ENCODE measurements around the gene NNT.
"Not testable (repeated sequence)": the region's sequence is repeated elsewhere in the genome, so short reads cannot be mapped to it uniquely, and the experiment has no call there.

NNT gene

DNA sequence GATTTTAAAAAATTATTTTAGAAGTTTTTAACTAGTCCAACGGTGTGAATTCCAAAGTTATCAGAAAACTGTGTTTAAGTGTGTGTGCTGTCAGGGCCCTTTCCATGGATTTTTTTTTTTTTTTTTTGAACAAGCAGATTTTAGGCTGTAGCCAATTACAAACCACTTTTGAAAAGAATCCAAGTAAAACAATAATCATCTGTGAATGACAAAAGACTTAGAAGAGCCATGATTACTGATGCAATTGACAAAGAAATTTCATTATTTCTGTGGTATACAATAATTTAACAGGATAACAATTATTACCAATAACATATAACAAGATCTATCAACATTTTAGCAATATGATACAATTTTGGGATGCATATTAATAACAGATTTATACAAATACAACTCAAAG, 29.9 kb upstream of the NNT start:
- H3K4me3 ChIP-seq (ENCODE audit: low read depth, low read length) = no peak overlapping the region
- no peak for DNase-seq (ENCODE audit: low read depth)
- TF ChIP-seq, protein P1, sequence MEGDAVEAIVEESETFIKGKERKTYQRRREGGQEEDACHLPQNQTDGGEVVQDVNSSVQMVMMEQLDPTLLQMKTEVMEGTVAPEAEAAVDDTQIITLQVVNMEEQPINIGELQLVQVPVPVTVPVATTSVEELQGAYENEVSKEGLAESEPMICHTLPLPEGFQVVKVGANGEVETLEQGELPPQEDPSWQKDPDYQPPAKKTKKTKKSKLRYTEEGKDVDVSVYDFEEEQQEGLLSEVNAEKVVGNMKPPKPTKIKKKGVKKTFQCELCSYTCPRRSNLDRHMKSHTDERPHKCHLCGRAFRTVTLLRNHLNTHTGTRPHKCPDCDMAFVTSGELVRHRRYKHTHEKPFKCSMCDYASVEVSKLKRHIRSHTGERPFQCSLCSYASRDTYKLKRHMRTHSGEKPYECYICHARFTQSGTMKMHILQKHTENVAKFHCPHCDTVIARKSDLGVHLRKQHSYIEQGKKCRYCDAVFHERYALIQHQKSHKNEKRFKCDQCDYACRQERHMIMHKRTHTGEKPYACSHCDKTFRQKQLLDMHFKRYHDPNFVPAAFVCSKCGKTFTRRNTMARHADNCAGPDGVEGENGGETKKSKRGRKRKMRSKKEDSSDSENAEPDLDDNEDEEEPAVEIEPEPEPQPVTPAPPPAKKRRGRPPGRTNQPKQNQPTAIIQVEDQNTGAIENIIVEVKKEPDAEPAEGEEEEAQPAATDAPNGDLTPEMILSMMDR (IDR thresholded peaks at IDR 0.05; ENCODE audit: low read depth, low read length) = no peak
- TF ChIP-seq POLR2A (IDR thresholded peaks at IDR 0.05; ENCODE audit: extremely low read depth, insufficient read length) (no peak), MYC (IDR thresholded peaks at IDR 0.05; ENCODE audit: low read depth, low read length) (no peak)
- TF ChIP-seq, protein P2, sequence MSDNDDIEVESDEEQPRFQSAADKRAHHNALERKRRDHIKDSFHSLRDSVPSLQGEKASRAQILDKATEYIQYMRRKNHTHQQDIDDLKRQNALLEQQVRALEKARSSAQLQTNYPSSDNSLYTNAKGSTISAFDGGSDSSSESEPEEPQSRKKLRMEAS (IDR thresholded peaks at IDR 0.05; ENCODE audit: low read depth, low read length) = no peak

DNA sequence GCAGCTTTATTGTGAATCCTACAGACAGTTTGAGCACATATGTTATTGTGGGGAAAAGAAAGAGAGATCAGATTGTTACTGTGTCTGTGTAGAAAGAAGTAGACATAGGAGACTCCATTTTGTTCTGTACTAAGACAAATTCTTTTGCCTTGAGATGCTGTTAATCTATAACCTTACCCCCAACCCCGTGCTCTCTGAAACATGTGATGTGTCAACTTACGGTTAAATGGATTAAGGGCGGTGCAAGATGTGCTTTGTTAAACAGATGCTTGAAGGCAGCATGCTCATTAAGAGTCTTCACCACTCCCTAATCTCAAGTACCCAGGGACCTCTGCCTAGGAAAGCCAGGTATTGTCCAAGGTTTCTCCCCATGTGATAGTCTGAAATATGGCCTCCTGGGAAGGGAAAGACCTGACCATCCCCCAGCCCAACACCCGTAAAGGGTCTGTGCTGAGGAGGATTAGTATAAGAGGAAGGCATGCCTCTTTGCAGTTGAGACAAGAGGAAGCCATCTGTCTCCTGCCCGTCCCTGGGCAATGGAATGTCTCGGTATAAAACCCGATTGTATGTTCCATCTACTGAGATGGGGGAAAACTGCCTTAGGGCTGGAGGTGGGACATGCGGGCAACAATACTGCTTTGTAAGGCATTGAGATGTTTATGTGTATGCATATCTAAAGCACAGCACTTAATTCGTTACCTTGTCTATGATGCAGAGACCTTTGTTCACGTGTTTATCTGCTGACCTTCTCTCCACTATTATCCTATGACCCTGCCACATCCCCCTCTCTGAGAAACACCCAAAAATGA, 22.4 kb upstream of the NNT start:
- DNase-seq (ENCODE audit: low read depth); H3K4me3 ChIP-seq (ENCODE audit: low read depth, low read length): not testable (repeated sequence)

DNA sequence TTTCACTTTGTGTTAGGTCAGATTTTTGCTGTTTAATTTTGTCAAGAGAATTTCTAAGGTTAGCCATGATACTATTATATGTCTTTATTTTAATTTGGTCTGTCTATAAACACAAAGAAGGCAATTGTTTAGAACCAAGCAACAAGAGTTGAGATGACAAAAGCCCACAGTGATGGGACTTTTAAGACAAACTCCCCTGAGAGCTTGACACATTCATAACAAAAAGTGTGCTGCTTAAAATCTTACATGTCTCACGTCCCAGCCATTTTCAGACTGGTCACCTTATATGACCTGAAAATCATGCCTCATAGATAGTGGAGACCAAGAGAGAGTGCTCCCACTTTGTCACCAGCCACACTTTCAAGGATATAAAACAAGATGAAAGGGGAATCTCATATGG, 21.6 kb upstream of the NNT start:
- no peak overlapping the region for H3K4me3 ChIP-seq (ENCODE audit: low read depth, low read length)
- TF ChIP-seq, protein P1 (IDR thresholded peaks at IDR 0.05; ENCODE audit: low read depth, low read length) = no peak
- TF ChIP-seq MYC (IDR thresholded peaks at IDR 0.05; ENCODE audit: low read depth, low read length) (no peak), POLR2A (IDR thresholded peaks at IDR 0.05; ENCODE audit: extremely low read depth, insufficient read length) (no peak)
- TF ChIP-seq, protein P2 (IDR thresholded peaks at IDR 0.05; ENCODE audit: low read depth, low read length) = no peak

DNA sequence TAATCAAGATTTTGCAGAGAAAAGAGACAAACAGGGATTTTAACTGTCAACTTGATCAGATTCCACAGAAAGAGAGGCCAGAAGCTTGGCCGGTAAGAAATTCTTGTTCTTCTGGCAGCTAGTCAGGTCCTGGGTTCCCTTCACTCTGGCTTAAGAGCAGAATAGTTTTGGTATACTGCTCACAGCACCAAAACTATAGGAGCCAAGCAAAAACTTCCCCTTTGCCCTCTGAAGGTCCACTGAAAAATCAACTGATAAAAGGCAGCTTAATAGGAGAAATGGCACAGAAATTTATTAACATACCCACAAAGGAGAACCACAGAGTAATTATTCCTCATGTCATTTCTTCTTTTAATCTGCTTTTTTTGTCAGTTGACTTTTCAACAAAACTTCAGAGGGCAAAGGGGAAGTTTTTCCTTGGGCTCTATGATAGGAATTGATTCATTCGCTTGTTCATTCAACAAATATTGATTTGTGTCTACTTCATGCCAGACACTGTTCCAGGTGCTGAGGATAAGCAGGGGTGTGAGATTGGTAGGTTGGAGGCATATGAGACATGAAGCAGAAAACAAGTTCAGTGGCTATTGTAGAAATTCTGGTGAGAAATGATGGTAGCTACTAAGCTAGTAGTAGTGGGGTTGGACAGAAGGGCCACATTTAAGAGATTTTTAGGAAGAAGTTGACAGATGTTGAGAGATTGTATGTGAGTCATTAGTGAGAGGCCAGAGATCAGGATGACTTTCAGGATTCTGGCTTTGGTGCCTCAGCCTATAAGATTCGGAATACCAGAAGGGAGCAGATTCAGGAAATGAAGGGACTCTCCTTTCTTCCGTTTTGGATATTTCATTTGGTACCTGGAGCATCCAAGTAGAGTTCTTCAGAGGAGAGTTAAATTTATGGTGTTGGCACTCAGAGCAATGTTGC, 20.6 kb upstream of the NNT start:
- TF ChIP-seq, protein P2 (IDR thresholded peaks at IDR 0.05; ENCODE audit: low read depth, low read length) = no peak
- TF ChIP-seq MYC (IDR thresholded peaks at IDR 0.05; ENCODE audit: low read depth, low read length) (no peak), POLR2A (IDR thresholded peaks at IDR 0.05; ENCODE audit: extremely low read depth, insufficient read length) (no peak)
- TF ChIP-seq, protein P1 (IDR thresholded peaks at IDR 0.05; ENCODE audit: low read depth, low read length) = no peak
- H3K4me3 ChIP-seq (ENCODE audit: low read depth, low read length) = no peak overlapping the region
- no peak for DNase-seq (ENCODE audit: low read depth)

More for the DNA sequence above, 21.6 kb upstream of the NNT start:
- no peak for DNase-seq (ENCODE audit: low read depth)

DNA sequence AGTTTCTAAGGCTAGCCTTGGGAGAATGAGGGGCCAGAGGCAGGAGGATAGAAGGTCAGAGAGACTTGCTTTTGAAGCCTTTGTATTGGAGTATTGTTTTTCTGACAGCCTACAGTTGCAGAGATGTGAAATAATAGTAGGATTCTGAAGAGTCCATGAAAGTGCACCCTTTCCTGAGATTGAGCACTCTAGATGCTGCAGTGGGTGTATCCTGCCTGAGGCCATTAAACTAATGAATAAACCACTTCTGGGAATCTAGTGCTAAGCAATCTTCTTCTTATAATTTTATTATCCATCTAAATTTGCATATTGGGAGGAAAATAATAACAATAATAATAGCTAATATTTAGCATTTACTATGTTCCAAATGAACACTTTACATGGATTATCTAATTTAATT, 19.3 kb upstream of the NNT start:
- DNase-seq (ENCODE audit: low read depth) = no peak
- no peak overlapping the region for H3K4me3 ChIP-seq (ENCODE audit: low read depth, low read length)
- TF ChIP-seq POLR2A (IDR thresholded peaks at IDR 0.05; ENCODE audit: extremely low read depth, insufficient read length) (no peak), MYC (IDR thresholded peaks at IDR 0.05; ENCODE audit: low read depth, low read length) (no peak)
- TF ChIP-seq, protein P2 (IDR thresholded peaks at IDR 0.05; ENCODE audit: low read depth, low read length) = no peak
- TF ChIP-seq, protein P1 (IDR thresholded peaks at IDR 0.05; ENCODE audit: low read depth, low read length) = no peak

DNA sequence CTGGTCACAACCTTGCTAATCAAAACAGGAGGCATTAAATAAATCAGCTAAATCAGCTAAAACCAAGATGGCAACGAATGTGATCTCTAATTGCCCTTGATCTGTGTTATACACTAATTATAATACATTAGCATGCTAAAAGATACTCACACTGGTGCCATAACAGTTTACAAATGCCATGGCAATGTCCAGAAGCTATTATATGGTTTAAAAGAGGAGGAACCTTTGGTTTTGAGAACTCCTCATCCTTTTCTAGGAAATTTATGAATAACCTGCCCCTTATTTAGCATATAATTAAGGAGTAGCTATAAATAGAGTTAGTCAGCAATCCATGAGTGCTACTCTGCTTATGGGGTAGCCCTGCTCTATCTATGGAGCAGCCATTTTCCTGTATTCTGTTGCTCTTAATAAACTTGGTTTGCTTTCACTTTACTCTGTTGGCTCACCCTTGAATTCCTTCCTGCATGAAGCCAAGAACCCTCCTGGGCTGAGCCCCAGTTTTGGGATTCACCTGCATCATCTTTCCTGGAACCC, 18.7 kb upstream of the NNT start:
- TF ChIP-seq POLR2A (IDR thresholded peaks at IDR 0.05; ENCODE audit: extremely low read depth, insufficient read length) (no peak), MYC (IDR thresholded peaks at IDR 0.05; ENCODE audit: low read depth, low read length) (no peak)
- TF ChIP-seq, protein P1 (IDR thresholded peaks at IDR 0.05; ENCODE audit: low read depth, low read length) = no peak
- TF ChIP-seq, protein P2 (IDR thresholded peaks at IDR 0.05; ENCODE audit: low read depth, low read length) = no peak
- no peak overlapping the region for H3K4me3 ChIP-seq (ENCODE audit: low read depth, low read length)

More for the DNA sequence above, 18.7 kb upstream of the NNT start:
- no peak for DNase-seq (ENCODE audit: low read depth)

Measured in NB4 (cell line).